GM19025 (cell line): ENCODE data around the gene CCDC88B.

Experiments
- ATAC-seq: cut with Tn5 transposase; IDR thresholded peaks from one replicate; pipeline ENCODE4 v1.9.1; 2021; ENCODE audit warnings: mild to moderate bottlenecking, low read depth, moderate library complexity; ENCODE audit not compliant: unreplicated experiment

The CCDC88B gene

DNA sequence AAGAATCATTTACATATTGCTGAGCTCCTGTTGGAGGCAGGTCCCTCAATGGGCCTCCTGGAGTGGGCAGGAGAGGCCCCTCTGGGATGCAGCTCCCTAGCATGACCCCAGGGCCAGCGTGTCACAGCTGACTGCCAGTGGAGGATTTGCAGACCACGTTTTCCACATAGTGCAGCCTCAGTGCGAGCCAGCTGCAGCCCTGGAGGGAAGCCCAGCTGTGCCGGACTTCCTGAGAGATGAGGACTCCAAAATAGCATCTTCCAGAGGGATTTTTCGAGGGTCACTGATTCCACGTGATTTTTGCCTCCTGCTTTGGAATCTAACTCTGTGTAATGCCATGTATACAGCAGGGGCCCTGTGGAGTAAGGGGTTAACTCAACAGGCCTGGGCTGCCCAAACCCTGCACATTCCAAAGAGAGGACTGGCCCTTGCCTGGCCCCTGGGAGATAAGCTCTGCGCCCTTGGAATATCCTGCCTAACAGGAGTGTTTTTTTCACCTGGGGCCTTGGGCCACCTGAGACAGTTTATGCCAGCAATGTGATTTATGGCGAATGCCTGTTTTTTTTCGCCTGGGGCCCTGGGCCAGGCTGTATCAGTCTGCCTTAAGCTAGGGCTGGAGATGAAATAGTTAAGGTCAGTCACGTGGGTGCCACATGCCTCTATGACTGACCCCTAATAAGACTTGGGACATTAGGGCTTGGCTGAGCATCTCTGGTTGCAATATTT is 66.4 kb downstream of the CCDC88B start:
- no peak for ATAC-seq
